Mammary microvascular endothelial cell (primary cell): ENCODE measurements around the gene OMP. TPM values are rescaled to one million over a fixed set of nuclear protein-coding genes. Genes with fewer than 3 reads are reported as not detected.

Experiments used
- total RNA-seq: library from RNA; depleted of rRNA; stranded (reverse); fragments of >200 nt; gene quantifications from 2 replicates; pipeline ENCODE4 v1.2.3, GENCODE V29; 2015

Gene OMP, protein sequence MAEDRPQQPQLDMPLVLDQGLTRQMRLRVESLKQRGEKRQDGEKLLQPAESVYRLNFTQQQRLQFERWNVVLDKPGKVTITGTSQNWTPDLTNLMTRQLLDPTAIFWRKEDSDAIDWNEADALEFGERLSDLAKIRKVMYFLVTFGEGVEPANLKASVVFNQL
- not detected in 2 replicates for total RNA-seq

DNA sequence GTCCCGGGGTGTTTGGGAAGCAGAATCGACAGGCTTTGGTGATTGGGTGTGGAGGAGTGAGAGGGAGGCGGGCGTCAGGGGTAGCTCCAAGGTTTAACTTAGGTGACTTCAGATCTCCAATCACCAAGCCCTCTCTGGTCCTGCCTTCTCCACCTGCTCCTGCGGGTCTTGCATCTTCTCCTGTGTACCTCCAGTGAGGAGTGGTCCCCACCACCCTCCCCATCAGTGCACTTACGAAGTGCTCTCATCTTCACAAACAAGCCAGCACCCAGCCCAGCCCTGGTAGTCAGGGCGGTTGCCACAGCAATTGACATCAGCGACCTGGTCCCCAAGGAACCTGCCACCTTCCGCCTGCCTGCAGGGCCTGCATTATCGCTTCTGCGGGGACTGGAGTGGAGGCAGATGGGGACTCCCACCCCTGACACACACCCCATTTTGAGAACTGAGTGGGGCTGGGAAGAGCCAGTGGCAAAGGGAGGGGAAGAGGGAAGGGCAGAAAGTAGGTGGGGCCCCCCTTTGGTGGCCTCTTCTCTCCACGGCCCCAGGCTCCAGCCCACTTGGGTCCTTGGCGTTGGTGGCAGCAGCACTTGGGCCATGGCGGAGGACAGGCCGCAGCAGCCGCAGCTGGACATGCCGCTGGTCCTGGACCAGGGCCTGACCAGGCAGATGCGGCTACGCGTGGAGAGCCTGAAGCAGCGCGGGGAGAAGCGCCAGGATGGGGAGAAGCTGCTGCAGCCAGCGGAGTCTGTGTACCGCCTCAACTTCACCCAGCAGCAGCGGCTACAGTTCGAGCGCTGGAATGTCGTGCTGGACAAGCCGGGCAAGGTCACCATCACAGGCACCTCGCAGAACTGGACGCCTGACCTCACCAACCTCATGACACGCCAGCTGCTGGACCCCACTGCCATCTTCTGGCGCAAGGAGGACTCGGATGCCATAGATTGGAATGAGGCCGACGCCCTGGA, at the start of gene OMP:
TSS of gene OMP (plus strand) at position 595 of the 965 bp plus-strand sequence. CDS start at position 595, 0 bp downstream.

DNA sequence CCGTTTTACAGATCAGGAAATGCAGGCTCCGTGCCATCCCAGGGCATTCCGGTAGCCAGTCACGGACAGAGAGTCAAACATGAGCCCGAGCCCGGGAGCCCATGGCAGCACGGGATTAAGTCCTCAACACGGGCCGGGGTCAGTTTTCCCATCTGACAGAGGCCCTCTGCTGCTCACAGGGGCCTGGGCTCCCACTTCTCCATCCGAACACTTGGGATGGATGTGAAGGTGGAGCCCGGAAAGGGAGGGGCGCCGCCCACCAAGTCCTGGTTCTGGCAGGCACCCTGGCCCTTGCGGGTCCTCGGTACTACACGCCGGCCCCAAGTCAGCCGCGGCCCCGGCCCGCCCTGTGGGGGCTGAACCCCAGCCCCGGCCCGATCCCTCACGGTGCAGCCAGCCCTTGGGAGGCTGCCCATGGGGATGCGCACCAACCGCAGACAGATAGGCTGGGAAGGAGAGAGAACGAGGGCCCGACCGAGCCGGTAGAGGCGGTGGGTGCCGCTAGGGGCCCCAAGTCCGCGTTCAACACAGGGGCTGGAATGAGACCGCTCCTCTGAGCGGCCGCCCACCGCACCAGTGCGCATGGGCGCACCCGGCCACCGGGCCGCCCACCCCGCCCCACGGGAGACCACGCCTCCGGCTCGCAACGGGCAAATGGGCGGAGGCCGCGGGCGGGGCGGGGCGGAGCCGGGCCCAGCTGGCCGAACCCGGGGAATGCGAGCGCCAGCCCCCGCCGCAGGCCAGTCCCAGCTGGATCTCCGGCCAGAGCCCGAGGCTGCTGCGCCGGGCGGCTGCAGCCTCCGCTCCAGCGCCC, 36.2 kb upstream of the OMP start, which contains the start of gene CAPN5:
TSS of gene CAPN5 (plus strand) at position 743 of the 814 bp plus-strand sequence. CDS start 17,916 bp downstream, outside the sequence.

DNA sequence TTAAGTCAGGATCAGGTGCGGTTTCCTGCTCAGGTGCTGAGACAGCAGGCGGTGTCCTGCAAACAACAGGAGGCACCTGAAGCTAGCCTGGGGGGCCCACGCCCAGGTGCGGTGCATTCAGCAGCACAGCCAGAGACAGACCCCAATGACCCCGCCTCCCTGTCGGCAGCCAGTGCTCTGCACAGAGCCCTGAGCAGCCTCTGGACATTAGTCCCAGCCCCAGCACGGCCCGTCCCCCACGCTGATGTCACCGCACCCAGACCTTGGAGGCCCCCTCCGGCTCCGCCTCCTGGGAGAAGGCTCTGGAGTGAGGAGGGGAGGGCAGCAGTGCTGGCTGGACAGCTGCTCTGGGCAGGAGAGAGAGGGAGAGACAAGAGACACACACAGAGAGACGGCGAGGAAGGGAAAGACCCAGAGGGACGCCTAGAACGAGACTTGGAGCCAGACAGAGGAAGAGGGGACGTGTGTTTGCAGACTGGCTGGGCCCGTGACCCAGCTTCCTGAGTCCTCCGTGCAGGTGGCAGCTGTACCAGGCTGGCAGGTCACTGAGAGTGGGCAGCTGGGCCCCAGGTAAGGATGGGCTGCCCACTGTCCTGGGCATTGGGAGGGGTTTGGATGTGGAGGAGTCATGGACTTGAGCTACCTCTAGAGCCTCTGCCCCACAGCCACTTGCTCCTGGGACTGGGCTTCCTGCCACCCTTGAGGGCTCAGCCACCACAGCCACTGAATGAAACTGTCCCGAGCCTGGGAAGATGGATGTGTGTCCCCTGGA, 25.5 kb downstream of the OMP start, which contains the start of gene MYO7A:
TSS of gene MYO7A (plus strand) at position 327 of the 772 bp plus-strand sequence. CDS start 2,389 bp downstream, outside the sequence.

Other genes starting within 250 kb of the OMP start
- 25.6 and 43.5 TPM in 2 replicates for gene ACER3, start 241.9 kb upstream of the OMP start, total RNA-seq
- gene B3GNT6, start 68.4 kb upstream of the OMP start, total RNA-seq: not detected in 2 replicates
- 3.9 and 4.1 TPM in 2 replicates for gene CAPN5, start 35.9 kb upstream of the OMP start, total RNA-seq
- 0.69 and 0.80 TPM in 2 replicates for gene MYO7A, start 25.4 kb downstream of the OMP start, total RNA-seq
- gene GDPD4, start 198.8 kb downstream of the OMP start, total RNA-seq: not detected in 2 replicates